ENCODE data around the gene EIF3L. TPM values are rescaled to one million over a fixed set of nuclear protein-coding genes. Genes with fewer than 3 reads are reported as not detected.

Gene EIF3L
- polyA plus RNA-seq, 1 donor from 2014 or later = 352 TPM

GRCh38 chr22:37804881-37805809 lies 44.1 kb upstream of the EIF3L start:
- TF ChIP-seq POLR2AphosphoS5 (IDR thresholded peaks at IDR 0.05) = peak; percentile 41
- no peak for TF ChIP-seq RAD21 (conservative IDR thresholded peaks at IDR 0.05)
- Histone ChIP-seq H4K20me1 (ENCODE audit: insufficient read depth) (no peaks in the 10 kb centered on the region), H2AFZ (ENCODE audit: low read depth, low read length) (no peak overlapping the region)

GRCh38 chr22:37805810-37806277 lies 43.4 kb upstream of the EIF3L start:
- Histone ChIP-seq H3K9ac (ENCODE audit: low read length) (no peak overlapping the region), H2AFZ (ENCODE audit: low read depth, low read length) (no peak overlapping the region), H3K9me3 (ENCODE audit: low read length) (no peaks in the 10 kb centered on the region), H3K27ac (ENCODE audit: low read length) (no peak overlapping the region), H3K27me3 (ENCODE audit: insufficient read depth, low read depth, low read length) (peaks cover 42% of the 10 kb centered on the region), H3F3A (ENCODE audit: insufficient read depth, low read length, poor library complexity, severe bottlenecking) (peaks cover 8% of the 10 kb centered on the region), H3K9me2 (ENCODE audit: insufficient read depth, low read length) (no peaks in the 10 kb centered on the region), H3K4me3 (ENCODE audit: low read length) (peak overlapping the region; percentile 56), H3K79me2 (replicated peaks; ENCODE audit: insufficient read depth, low read length) (no peaks in the 10 kb centered on the region), H3K4me2 (ENCODE audit: low read length) (no peak overlapping the region), H3K36me3 (ENCODE audit: insufficient read depth, low read length) (no peaks in the 10 kb centered on the region), H4K20me1 (ENCODE audit: insufficient read depth) (no peaks in the 10 kb centered on the region)
- TF ChIP-seq RAD21 (conservative IDR thresholded peaks at IDR 0.05) = no peak
- TF ChIP-seq CTCF (IDR thresholded peaks at IDR 0.05; ENCODE audit: poor library complexity, severe bottlenecking) = no peak
- TF ChIP-seq EZH2 (IDR thresholded peaks at IDR 0.05; ENCODE audit: borderline replicate concordance, insufficient read depth, low read length, poor library complexity, severe bottlenecking) = no peak

More at GRCh38 chr22:37804881-37805809, 44.1 kb upstream of the EIF3L start:
- Histone ChIP-seq H3K9me2 (ENCODE audit: insufficient read depth, low read length) (no peaks in the 10 kb centered on the region), H3K27ac (ENCODE audit: low read length) (no peak overlapping the region), H3K4me3 (ENCODE audit: low read length) (peak overlapping the region; percentile 56), H3K9me3 (ENCODE audit: low read length) (no peaks in the 10 kb centered on the region), H3K9ac (ENCODE audit: low read length) (peak overlapping the region; percentile 42), H3K4me2 (ENCODE audit: low read length) (no peak overlapping the region), H3K27me3 (ENCODE audit: insufficient read depth, low read depth, low read length) (peaks cover 42% of the 10 kb centered on the region), H3K36me3 (ENCODE audit: insufficient read depth, low read length) (no peaks in the 10 kb centered on the region), H3K79me2 (replicated peaks; ENCODE audit: insufficient read depth, low read length) (no peaks in the 10 kb centered on the region), H3F3A (ENCODE audit: insufficient read depth, low read length, poor library complexity, severe bottlenecking) (peaks cover 8% of the 10 kb centered on the region)

- H3K9me3 ChIP-seq (ENCODE audit: low read length) = no peaks in the 10 kb centered on the region
- H3K4me3 ChIP-seq (ENCODE audit: low read length) = peak overlapping the region; percentile 90
- no peaks in the 10 kb centered on the region for H3K79me2 ChIP-seq (replicated peaks; ENCODE audit: insufficient read depth, low read length)
- H2AFZ ChIP-seq (ENCODE audit: low read depth, low read length) = no peak overlapping the region
- peaks cover 42% of the 10 kb centered on the region for H3K27me3 ChIP-seq (ENCODE audit: insufficient read depth, low read depth, low read length)
- no peak overlapping the region for H3K27ac ChIP-seq (ENCODE audit: low read length)
- peaks cover 8% of the 10 kb centered on the region for H3F3A ChIP-seq (ENCODE audit: insufficient read depth, low read length, poor library complexity, severe bottlenecking)
- H3K4me2 ChIP-seq (ENCODE audit: low read length) = no peak overlapping the region
- H3K9me2 ChIP-seq (ENCODE audit: insufficient read depth, low read length) = no peaks in the 10 kb centered on the region
- H4K20me1 ChIP-seq (ENCODE audit: insufficient read depth) = no peaks in the 10 kb centered on the region
- no peak for TF ChIP-seq REST (IDR thresholded peaks at IDR 0.05; ENCODE audit: borderline replicate concordance)
- TF ChIP-seq MXI1 (conservative IDR thresholded peaks at IDR 0.05; ENCODE audit: poor library complexity, severe bottlenecking) = no peak
- no peak for TF ChIP-seq EP300 (conservative IDR thresholded peaks at IDR 0.05; ENCODE audit: poor library complexity, severe bottlenecking)
- TF ChIP-seq EZH2 (IDR thresholded peaks at IDR 0.05; ENCODE audit: borderline replicate concordance, insufficient read depth, low read length, poor library complexity, severe bottlenecking) = no peak
- no peaks in the 10 kb centered on the region for H3K36me3 ChIP-seq (ENCODE audit: insufficient read depth, low read length)
- no peak overlapping the region for H3K9ac ChIP-seq (ENCODE audit: low read length)
Observed at GRCh38 chr22:37806409-37807333, 42.5 kb upstream of the EIF3L start.
